AG04450 (cell line): Measurements from ENCODE around the gene SLC35G6. TPM values are rescaled to one million over a fixed set of nuclear protein-coding genes. Genes with fewer than 3 reads are reported as not detected.
A peak's percentile ranks its signal among the peaks of the same experiment; 100 is the strongest.

Source experiments
- CTCF ChIA-PET: fragments of 300-600, 350-600 bp; formaldehyde crosslinking; extraction: SDS; loops from one replicate; lab custom pipeline; 2022; ENCODE audit warnings: antibody characterized with exemption, inconsistent platforms; lab: Charles Lee
- POLR2A ChIA-PET: fragments of 350-600 bp; formaldehyde crosslinking; extraction: SDS; loops from one replicate; lab custom pipeline; 2021; ENCODE audit warnings: antibody characterized with exemption, inconsistent platforms; lab: Yijun Ruan, JAX
- DNase-seq: peaks from one replicate; pipeline ENCODE4 v3.0.0-alpha.2; 2011; ENCODE audit warnings: low read depth, low spot score
- H3K27ac ChIP-seq: one replicate; pipeline ENCODE4 v1.5.1; 2012; ENCODE audit warnings: low read depth, low read length, control low read depth
- H3K27me3 ChIP-seq: one replicate; pipeline ENCODE4 v1.6.0; 2012; ENCODE audit warnings: low read length; ENCODE audit not compliant: control insufficient read depth, insufficient read depth
- H3K4me3 ChIP-seq: 2 replicates; pipeline ENCODE4 v1.5.1; 2011; ENCODE audit warnings: mild to moderate bottlenecking, low read depth, low read length, control low read depth
- H3K9me3 ChIP-seq: 2 replicates; pipeline ENCODE4 v1.5.1; 2012; ENCODE audit warnings: low read length; ENCODE audit not compliant: control insufficient read depth, insufficient read depth
- polyA plus RNA-seq: library from polyadenylated mRNA; depleted of rRNA; stranded (reverse); fragments of >200 nt; gene quantifications from 2 replicates; pipeline ENCODE4 v1.2.3, GENCODE V29; 2011
- TF ChIP-seq, protein P1 (sequence below): IDR thresholded peaks from 2 replicates; pipeline ENCODE4 v1.5.1; 2011; ENCODE audit warnings: low read depth, low read length, control low read depth, inconsistent platforms

Gene SLC35G6
- polyA plus RNA-seq, 1 experiment = not detected

- no peaks in the 10 kb centered on the region for H3K9me3 ChIP-seq
- POLR2A ChIA-PET = no interaction called here
- no peak overlapping the region for H3K4me3 ChIP-seq
- H3K27me3 ChIP-seq = no peaks in the 10 kb centered on the region
- CTCF ChIA-PET = no interaction called here
- TF ChIP-seq, protein P1, sequence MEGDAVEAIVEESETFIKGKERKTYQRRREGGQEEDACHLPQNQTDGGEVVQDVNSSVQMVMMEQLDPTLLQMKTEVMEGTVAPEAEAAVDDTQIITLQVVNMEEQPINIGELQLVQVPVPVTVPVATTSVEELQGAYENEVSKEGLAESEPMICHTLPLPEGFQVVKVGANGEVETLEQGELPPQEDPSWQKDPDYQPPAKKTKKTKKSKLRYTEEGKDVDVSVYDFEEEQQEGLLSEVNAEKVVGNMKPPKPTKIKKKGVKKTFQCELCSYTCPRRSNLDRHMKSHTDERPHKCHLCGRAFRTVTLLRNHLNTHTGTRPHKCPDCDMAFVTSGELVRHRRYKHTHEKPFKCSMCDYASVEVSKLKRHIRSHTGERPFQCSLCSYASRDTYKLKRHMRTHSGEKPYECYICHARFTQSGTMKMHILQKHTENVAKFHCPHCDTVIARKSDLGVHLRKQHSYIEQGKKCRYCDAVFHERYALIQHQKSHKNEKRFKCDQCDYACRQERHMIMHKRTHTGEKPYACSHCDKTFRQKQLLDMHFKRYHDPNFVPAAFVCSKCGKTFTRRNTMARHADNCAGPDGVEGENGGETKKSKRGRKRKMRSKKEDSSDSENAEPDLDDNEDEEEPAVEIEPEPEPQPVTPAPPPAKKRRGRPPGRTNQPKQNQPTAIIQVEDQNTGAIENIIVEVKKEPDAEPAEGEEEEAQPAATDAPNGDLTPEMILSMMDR = no peak
- H3K27ac ChIP-seq = no peak overlapping the region
- DNase-seq = no peak
Observed at GRCh38 chr17:7490144-7490543, 8.9 kb downstream of the SLC35G6 start.

- ChIA-PET POLR2A (interaction anchor here (0.6 kb wide), 1 partner anchor 114 kb away, joined by 3 read pairs; no protein-coding TSS in a partner anchor), CTCF (interaction anchor here (1.1 kb wide), 1 partner anchor 23 kb away, joined by 4 read pairs; no protein-coding TSS in a partner anchor)
- no peak for DNase-seq
- TF ChIP-seq, protein P1 = no peak
- no peak overlapping the region for H3K27ac ChIP-seq
- H3K4me3 ChIP-seq = no peak overlapping the region
- H3K27me3 ChIP-seq = no peaks in the 10 kb centered on the region
- no peaks in the 10 kb centered on the region for H3K9me3 ChIP-seq
Observed at GRCh38 chr17:7491583-7491982, 10.3 kb downstream of the SLC35G6 start.

DNA sequence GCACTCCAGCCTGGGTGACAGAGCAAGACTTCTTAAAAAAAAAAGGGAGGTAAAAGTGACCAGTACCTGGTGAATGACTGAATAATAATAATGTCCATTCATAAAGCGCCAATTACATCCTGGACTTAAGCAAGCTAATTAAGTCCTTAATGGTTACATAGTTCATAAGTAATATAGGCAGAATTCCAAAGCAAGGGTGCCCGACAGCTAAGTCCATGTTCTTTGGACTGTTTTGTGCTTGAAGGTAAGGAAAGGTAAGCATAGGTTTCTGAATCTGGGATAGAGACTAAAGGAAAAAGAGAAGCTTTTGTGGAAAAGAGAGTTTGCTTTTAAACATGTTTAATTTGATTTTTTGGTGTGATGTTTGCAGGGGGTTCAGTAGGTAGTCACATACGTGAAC, 12.7 kb downstream of the SLC35G6 start:
- TF ChIP-seq, protein P1 = no peak
- H3K9me3 ChIP-seq = no peaks in the 10 kb centered on the region; the same call in 1 of the 2 replicates
- CTCF ChIA-PET = interaction anchor here (1.7 kb wide), 1 partner anchor 66 kb away, joined by 4 read pairs; no protein-coding TSS in a partner anchor
- no peak overlapping the region for H3K27ac ChIP-seq
- POLR2A ChIA-PET = no interaction called here
- no peak for DNase-seq
- H3K4me3 ChIP-seq = no peak overlapping the region
- H3K27me3 ChIP-seq = no peaks in the 10 kb centered on the region

GRCh38 chr17:7495906-7496434, 14.7 kb downstream of the SLC35G6 start:
- ChIA-PET CTCF (interaction anchor here (0.7 to 1.0 kb wide), 4 partner anchors 17 to 139 kb away, joined by 3 to 4 read pairs (median 4); no protein-coding TSS in a partner anchor), POLR2A (interaction anchor here (0.8 kb wide), 1 partner anchor 65 kb away, joined by 5 read pairs; no protein-coding TSS in a partner anchor)
- no peak overlapping the region for H3K4me3 ChIP-seq
- no peaks in the 10 kb centered on the region; the same call in 1 of the 2 replicates for H3K9me3 ChIP-seq
- peak overlapping the region; percentile 2 for H3K27ac ChIP-seq
- no peaks in the 10 kb centered on the region for H3K27me3 ChIP-seq
- TF ChIP-seq, protein P1 = no peak
- no peak for DNase-seq

DNA sequence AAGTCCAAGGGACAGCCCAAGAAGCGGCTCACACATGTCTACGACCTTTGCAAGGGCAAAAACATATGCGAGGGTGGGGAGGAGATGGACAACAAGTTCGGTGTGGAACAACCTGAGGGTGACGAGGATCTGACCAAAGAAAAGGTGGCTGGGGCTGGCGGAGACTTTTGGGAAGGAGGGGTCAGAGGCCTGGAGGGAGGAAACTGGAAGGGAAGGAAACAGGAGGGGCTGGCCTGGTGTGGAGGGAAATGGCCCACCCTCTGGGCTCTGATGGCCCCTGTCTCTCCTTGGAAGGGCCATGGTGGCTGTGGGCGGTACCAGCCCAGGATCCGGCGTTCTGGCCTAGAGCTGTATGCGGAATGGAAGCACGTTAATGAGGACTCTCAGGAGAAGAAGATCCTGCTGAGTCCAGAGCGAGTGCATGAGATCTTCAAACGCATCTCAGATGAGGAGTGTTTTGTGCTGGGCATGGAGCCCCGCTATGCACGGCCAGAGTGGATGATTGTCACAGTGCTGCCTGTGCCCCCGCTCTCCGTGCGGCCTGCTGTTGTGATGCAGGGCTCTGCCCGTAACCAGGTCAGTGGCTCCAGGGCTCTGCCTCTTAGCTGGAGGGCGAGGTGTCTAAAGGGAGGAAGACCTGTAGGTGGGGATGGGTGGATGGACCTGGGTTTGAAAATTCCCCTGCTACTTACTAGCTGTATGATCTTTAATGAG, 15.4 kb downstream of the SLC35G6 start:
- H3K4me3 ChIP-seq = no peak overlapping the region
- CTCF ChIA-PET = interaction anchor here (0.9 kb wide), 1 partner anchor 16 kb away, joined by 3 read pairs; no protein-coding TSS in a partner anchor
- no peak overlapping the region for H3K27ac ChIP-seq
- no peak for DNase-seq
- no peaks in the 10 kb centered on the region for H3K27me3 ChIP-seq
- TF ChIP-seq, protein P1 = no peak
- no peaks in the 10 kb centered on the region; the same call in 1 of the 2 replicates for H3K9me3 ChIP-seq
- POLR2A ChIA-PET = no interaction called here
